Neuron (in vitro differentiated cells): Measurements from ENCODE around the gene KIF18B.

ENCODE experiments used
- H2AFZ ChIP-seq: one replicate; pipeline ENCODE4 v1.6.1; 2013; ENCODE audit warnings: low read depth, mild to moderate bottlenecking, inconsistent platforms, low read length, moderate library complexity
- H3K27me3 ChIP-seq: one replicate; pipeline ENCODE4 v1.6.1; 2013; ENCODE audit warnings: low read length; ENCODE audit not compliant: insufficient read depth
- H3K36me3 ChIP-seq: one replicate; pipeline ENCODE4 v1.6.1; 2013; ENCODE audit warnings: low read length; ENCODE audit not compliant: insufficient read depth
- H3K4me1 ChIP-seq: one replicate; pipeline ENCODE4 v1.6.1; 2013; ENCODE audit warnings: low read length; ENCODE audit not compliant: insufficient read depth
- H3K4me3 ChIP-seq: 2 replicates; pipeline ENCODE4 v1.5.1; 2013; ENCODE audit warnings: mild to moderate bottlenecking, low read length, moderate library complexity
- H3K9me3 ChIP-seq: one replicate; pipeline ENCODE4 v1.6.1; 2013; ENCODE audit warnings: low read length

Gene KIF18B

DNA sequence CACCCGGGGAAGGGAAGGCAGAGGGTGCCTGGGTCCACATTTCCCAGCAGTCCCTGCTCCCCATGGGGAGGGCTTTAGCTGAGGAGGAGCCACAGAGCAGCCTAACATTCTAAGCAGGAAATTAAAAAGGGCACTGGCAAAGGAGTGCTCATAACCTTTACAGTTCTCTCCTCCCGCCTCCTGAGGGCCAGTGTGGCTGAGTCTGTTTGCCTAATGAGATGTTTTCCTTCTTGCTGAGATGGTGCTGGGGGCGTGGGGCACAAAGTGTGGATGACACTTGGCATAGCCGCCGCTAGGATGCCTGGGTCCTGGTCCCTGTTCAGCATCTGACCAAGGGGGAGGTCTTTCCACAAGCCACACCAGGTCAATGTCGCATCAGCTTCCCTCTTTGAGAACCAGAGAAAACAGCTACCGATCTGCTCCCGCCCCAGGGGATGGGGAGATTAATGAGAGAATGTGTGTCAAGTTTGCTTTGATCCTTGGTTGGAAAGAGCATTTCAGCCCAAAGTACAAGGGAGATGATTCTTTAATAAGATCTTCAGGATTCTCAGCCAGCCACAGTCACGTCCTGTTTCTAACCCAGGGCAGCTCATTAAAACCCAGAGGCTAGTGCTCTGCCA, 5.8 kb downstream of the KIF18B start:
- Histone ChIP-seq H3K4me1 (peaks cover 7% of the 10 kb centered on the region), H3K9me3 (peaks cover 3% of the 10 kb centered on the region), H3K36me3 (peaks cover 43% of the 10 kb centered on the region), H3K27me3 (no peaks in the 10 kb centered on the region), H2AFZ (no peak overlapping the region), H3K4me3 (no peak overlapping the region)

DNA sequence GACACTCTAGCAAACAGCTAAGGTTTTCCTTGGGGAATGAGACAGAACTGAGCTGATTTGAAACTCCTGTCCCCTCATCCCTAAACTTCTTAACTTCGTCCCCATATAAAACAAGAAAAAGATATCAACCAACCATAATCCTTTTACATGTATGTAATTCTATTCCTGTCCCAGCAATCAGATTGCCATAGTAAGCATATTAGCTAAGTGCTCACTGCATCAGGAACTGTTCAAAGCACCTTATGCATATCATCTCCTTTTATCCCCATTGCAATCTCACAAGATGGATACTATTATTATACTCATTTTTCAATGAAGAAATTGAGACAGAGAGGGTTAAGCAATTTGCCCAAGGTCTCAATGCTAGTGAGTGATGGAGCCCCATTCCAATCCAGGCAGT, 6.8 kb downstream of the KIF18B start:
- Histone ChIP-seq H3K4me3 (no peak overlapping the region), H3K36me3 (peaks cover 50% of the 10 kb centered on the region), H3K27me3 (no peaks in the 10 kb centered on the region), H3K9me3 (peaks cover 3% of the 10 kb centered on the region), H3K4me1 (no peaks in the 10 kb centered on the region), H2AFZ (peak overlapping the region; percentile 46)

DNA sequence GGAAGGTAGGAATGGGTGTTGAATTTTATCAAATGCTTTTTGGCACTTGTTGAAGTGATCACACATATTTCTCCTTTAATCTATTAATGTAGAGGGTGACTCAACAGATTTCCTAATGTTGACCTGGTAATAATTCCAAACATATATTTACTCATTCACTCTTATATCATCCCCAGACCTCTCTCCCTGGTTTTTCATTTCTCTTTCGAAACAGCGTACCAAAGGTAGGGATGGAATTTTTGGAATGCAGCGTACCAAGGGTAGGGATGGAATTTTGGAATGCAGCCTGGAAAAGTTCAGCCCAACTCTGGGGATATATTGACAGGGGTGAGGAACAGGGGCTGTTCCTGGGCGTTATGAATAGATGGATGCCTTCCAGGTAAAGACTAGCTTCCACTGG, 7.3 kb downstream of the KIF18B start:
- H2AFZ ChIP-seq, result no peak overlapping the region
- H3K4me1 ChIP-seq, result no peaks in the 10 kb centered on the region
- H3K36me3 ChIP-seq, result peaks cover 55% of the 10 kb centered on the region
- no peak overlapping the region for H3K4me3 ChIP-seq
- peaks cover 3% of the 10 kb centered on the region for H3K9me3 ChIP-seq
- no peaks in the 10 kb centered on the region for H3K27me3 ChIP-seq

DNA sequence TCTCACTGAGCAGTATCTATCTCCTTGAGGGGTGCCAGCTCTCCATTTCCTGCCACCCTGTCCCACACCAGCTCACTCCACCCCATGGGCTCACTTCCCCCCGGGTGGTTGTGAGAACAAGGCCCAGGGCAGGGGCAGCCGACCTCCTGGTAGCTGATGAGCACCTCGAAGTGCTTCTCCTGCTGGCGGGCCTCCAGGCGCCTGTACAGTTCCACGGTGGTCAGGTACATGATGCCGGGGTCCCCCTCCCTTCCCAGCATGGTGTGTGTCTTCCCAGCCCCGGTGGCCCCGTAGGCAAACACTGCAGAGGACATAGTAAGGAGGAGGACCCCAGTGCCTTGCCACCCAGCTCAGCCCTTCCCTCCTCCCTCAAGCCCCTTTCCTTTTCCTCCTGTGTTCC, 12.5 kb downstream of the KIF18B start:
- no peak overlapping the region for H2AFZ ChIP-seq
- peaks cover 2% of the 10 kb centered on the region for H3K9me3 ChIP-seq
- H3K27me3 ChIP-seq, result no peaks in the 10 kb centered on the region
- peaks cover 71% of the 10 kb centered on the region for H3K36me3 ChIP-seq
- no peak overlapping the region for H3K4me3 ChIP-seq
- no peaks in the 10 kb centered on the region for H3K4me1 ChIP-seq

DNA sequence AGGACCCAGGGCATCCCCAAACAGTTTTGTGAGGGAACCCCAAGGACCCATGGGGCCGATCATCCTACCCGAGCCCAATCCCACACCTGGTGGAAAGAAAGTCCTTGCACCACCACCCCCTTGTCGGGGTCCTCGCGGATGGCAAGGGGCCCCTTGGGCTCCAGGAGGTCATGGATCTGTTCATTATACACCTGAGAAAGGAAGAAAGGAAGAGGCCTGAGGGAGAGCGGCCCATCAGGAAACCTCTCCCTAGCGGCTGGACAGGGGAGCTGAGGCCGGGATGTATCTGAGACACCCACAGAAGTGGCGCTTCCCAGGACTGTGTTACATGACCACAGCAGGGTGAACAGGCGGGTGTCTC, 12.8 kb downstream of the KIF18B start:
- H3K4me1 ChIP-seq, result no peaks in the 10 kb centered on the region
- peaks cover 2% of the 10 kb centered on the region for H3K9me3 ChIP-seq
- no peak overlapping the region for H3K4me3 ChIP-seq
- H3K27me3 ChIP-seq, result no peaks in the 10 kb centered on the region
- peaks cover 68% of the 10 kb centered on the region for H3K36me3 ChIP-seq
- H2AFZ ChIP-seq, result no peak overlapping the region

DNA sequence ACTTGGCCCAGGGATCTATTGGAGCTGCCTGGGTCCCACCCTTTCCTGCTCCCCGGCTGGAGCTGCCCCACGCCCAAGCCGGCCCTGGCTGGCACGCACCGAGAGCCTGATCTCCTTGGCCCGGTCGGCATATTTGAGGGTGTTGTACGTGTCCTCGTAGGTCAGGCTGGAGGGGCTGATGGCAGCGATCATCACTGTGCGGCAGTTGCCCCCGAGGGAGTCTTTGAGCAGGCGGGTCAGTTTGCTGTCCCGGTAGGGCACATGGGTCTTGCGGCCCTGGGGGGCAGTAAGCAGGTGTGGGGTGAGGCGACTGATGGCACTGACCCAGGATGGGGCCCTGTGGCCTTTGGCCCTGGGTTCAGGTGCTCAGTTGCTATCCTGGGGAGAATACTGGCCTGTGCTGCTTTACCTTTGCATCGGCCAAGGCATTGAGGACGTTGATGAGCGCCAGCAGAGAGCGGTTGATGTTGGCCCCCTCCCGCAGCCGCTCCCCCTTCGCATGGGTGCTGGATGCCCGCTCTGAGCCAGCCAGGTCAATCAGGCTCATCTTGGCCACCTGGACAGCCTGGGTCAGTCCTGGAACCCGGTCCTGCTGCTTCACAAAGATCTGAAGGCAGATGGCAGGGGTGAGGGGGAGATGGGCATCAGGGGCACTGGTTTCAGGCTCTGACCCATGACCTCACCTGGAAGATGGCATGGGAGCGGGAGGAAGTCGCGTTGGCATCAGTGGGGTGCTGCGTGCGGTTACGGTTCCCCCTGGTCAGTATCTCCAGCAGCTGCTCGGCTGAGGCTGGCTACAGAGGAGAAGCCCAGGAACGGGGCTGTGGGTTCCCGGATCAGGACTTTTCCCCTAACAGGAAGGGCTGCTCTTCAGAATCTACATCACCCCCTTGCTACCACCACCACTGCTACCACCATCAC, 13.5 kb downstream of the KIF18B start:
- H3K4me1 ChIP-seq, result no peaks in the 10 kb centered on the region
- no peaks in the 10 kb centered on the region for H3K27me3 ChIP-seq
- H3K9me3 ChIP-seq, result peaks cover 2% of the 10 kb centered on the region
- peaks cover 75% of the 10 kb centered on the region for H3K36me3 ChIP-seq
- no peak overlapping the region for H2AFZ ChIP-seq
- no peak overlapping the region for H3K4me3 ChIP-seq

DNA sequence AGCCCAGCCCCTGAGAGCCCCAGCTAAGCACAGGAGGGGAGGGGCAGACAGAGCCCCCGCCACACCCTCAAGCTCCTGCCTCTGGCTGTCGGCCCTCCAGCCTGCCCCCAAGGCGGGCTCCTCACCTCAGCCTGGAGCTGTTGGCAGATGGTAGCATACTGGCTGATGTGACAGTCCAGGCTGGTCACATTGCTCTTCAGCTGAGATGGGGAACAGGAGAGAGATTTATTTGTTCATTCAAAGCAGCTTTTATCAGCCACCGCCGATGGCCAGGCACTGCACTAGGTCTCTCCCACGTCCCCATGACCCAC, 14.8 kb downstream of the KIF18B start:
- H3K4me3 ChIP-seq, result no peak overlapping the region
- no peaks in the 10 kb centered on the region for H3K4me1 ChIP-seq
- H3K27me3 ChIP-seq, result no peaks in the 10 kb centered on the region
- no peak overlapping the region for H2AFZ ChIP-seq
- H3K9me3 ChIP-seq, result no peaks in the 10 kb centered on the region
- H3K36me3 ChIP-seq, result peaks cover 82% of the 10 kb centered on the region

DNA sequence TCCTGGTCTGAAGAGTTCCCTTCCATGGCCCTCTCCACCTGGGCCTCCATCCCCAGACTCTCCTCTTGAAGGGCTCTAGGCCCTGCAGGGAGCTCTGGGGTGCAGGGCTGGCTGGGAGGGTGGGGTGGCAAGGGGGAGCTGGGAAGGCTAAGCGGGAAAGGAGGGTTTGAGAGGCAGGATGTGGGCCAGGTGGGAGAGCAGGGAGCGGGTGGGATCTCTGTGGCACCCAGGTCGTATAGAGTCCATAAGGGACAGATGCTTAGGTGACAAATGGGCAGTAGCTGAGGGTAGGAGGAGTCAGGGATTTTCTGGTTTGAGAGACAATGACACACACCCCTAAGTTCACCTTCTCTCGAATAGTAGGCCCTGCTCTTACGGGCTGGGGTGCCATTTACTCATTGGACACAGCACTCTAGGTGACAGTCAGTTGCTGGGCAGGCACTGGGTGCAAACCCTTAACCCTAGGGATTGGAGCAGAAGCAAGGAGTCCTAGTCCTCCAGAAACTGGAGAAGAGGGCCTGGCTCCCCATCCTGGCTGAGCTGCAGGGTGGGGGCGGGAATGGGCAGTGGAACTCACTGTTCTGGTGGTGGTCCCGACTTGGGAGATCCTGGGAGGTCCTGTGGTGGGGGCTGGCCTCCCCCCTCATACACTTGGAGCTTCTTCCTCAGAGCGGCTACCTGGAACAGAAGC, 15.3 kb downstream of the KIF18B start:
- H3K4me3 ChIP-seq, result no peak overlapping the region

DNA sequence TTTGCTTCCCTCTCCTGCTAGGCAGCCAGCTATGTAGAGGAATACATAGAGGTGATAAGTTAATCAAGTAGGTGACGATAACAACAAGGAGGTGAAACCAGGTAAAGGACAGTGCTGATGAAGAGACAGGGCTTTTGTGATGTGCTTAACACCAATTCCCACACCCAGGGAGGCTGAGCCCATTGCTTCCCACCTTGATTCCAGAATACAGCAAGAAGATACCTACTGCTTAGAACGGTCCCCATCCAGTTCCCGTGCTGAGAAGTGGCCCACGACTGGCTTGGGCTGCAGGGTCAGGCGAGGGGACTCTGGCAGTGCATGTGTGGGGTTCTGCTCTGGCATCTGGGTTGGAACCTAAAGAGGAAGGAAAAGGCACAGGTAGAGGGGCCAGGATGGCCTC, 16.2 kb downstream of the KIF18B start:
- H3K36me3 ChIP-seq, result peaks cover 86% of the 10 kb centered on the region
- no peak overlapping the region for H2AFZ ChIP-seq
- no peak overlapping the region for H3K4me3 ChIP-seq
- no peaks in the 10 kb centered on the region for H3K9me3 ChIP-seq
- H3K27me3 ChIP-seq, result no peaks in the 10 kb centered on the region
- H3K4me1 ChIP-seq, result no peaks in the 10 kb centered on the region

More for the DNA sequence above, 15.3 kb downstream of the KIF18B start:
- Histone ChIP-seq H2AFZ (no peak overlapping the region), H3K27me3 (no peaks in the 10 kb centered on the region), H3K9me3 (no peaks in the 10 kb centered on the region), H3K4me1 (no peaks in the 10 kb centered on the region), H3K36me3 (peaks cover 82% of the 10 kb centered on the region)

DNA sequence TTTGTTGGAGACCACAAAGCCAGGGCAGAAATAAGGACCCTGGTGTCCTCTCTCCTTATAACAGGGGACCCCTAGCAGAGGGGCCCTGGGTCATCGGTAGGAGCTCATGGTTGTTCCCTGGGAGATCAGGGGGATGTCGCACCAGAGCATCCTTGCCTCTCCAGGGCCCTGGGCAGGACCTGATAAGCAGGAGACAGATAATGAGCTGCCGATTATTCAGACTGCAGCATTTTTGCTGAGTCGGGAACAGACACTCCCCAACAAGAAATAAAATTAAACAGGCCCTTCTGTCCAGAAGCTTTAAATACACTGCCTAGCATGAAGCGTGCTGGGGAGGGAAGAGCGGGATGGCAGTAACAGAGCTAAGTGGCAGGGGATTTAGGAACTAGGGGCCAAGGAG, 16.9 kb downstream of the KIF18B start:
- no peaks in the 10 kb centered on the region for H3K4me1 ChIP-seq
- peaks cover 86% of the 10 kb centered on the region for H3K36me3 ChIP-seq
- H2AFZ ChIP-seq, result no peak overlapping the region

DNA sequence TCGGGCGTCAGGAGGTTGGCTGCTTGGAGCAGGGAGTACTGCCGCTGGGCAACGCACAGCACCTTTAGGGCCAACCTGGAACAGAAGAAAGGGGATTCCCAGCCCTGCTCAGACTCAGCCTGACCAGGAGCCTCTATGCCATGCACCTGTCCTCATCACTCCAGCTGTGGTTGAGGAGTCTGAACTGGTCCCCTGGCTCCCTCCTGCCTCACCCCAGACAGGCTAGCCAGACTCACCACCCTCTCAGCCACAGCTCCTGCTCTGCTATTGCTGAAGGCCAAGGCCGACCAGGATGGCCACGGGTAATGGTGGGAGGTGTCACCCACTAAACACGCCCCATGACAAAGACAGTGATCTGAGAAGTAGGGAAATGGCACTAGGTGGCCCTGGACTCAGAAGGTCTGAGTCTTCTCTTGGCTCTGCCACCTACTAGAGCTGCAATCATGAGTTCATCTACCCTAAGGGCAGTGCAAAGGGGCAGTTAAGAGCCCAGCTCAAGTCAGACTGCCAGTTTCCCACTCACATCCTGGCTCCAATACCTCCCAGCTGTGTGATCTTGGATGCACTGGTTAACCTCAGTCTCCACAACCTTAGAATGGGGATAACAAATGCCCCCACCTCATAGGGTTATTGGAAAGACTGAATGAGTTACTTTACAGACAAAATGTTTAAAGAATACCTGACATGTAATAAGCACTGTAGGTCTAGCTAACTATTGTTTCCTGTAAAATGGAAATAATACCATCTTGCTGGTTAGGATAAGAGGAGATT, 18.4 kb downstream of the KIF18B start:
- Histone ChIP-seq H3K4me1 (no peaks in the 10 kb centered on the region), H3K27me3 (no peaks in the 10 kb centered on the region), H3K4me3 (no peak overlapping the region), H3K36me3 (peaks cover 72% of the 10 kb centered on the region), H2AFZ (no peak overlapping the region), H3K9me3 (no peaks in the 10 kb centered on the region)

More for the DNA sequence above, 16.9 kb downstream of the KIF18B start:
- H3K27me3 ChIP-seq, result no peaks in the 10 kb centered on the region
- no peak overlapping the region for H3K4me3 ChIP-seq
- no peaks in the 10 kb centered on the region for H3K9me3 ChIP-seq

DNA sequence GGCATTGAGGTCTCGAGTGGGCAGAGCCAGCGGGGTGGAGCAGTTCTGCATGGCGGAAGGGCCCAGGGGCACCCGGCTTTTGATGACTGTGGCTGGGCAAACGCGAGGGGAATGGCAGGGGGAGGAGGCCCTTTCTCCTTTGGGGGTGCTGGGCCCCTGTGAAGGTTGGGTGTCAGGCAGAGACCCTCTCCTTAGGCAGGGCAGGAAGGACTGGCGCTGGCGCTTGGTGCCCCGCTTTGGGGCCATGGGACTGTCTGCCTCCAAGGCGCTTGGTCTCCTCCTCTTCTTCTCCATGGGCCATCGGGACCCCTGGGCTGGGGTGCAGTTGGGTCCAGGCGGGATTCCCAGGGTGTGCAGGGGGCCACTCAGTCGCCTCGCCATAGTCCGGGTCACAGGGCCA, 19.4 kb downstream of the KIF18B start:
- Histone ChIP-seq H2AFZ (no peak overlapping the region), H3K4me1 (no peaks in the 10 kb centered on the region), H3K4me3 (no peak overlapping the region), H3K9me3 (no peaks in the 10 kb centered on the region), H3K36me3 (peaks cover 65% of the 10 kb centered on the region), H3K27me3 (no peaks in the 10 kb centered on the region)

DNA sequence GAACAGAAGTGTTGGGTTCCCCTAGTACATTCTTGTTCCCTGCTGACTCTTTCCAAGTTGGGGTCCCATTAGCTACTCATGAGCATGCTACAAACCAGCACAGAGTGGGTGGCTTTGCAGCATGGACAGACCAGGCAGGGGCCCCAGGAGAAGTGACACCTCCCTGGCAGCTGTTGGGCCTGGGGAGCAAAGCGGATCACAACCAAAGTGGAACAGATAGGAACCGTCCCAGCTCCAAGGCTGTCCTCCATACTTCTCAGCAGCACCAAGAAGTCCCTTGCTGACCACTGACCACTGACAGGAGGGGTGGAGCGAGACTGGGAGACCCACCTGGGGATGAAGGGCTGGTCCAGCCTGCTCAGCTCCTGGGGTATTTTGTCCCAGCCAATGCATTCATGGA, 19.9 kb downstream of the KIF18B start:
- Histone ChIP-seq H2AFZ (no peak overlapping the region), H3K36me3 (peaks cover 61% of the 10 kb centered on the region), H3K4me3 (no peak overlapping the region), H3K9me3 (no peaks in the 10 kb centered on the region), H3K4me1 (no peaks in the 10 kb centered on the region), H3K27me3 (no peaks in the 10 kb centered on the region)
